Measurements from ENCODE around the gene COL15A1.

The COL15A1 gene

GRCh38 chr9:98917746-98918487 is 25.8 kb upstream of the COL15A1 start:
- no peak for DNase-seq

GRCh38 chr9:98921732-98922131 is 22.0 kb upstream of the COL15A1 start:
- no peak for DNase-seq

- DNase-seq: no peak
These were observed 20.8 kb upstream of the COL15A1 start for GRCh38 chr9:98922721-98923435.

GRCh38 chr9:98923451-98924123 is 20.1 kb upstream of the COL15A1 start:
- no peak for DNase-seq

GRCh38 chr9:98924946-98925820 is 18.5 kb upstream of the COL15A1 start:
- no peak for DNase-seq

- DNase-seq: no peak
These were observed 17.8 kb upstream of the COL15A1 start for GRCh38 chr9:98925956-98926355.

- no peak for DNase-seq
These were observed 16.0 kb upstream of the COL15A1 start for GRCh38 chr9:98927724-98928123.

GRCh38 chr9:98929071-98929470 is 14.6 kb upstream of the COL15A1 start:
- DNase-seq: no peak

- DNase-seq: no peak
These were observed 13.8 kb upstream of the COL15A1 start for GRCh38 chr9:98929895-98930341.

GRCh38 chr9:98930792-98931191 is 12.9 kb upstream of the COL15A1 start:
- no peak for DNase-seq

GRCh38 chr9:98931600-98932389 is 11.9 kb upstream of the COL15A1 start:
- DNase-seq: no peak

- DNase-seq: no peak
These were observed 10.5 kb upstream of the COL15A1 start for GRCh38 chr9:98933185-98933584.

GRCh38 chr9:98933890-98934289 is 9.8 kb upstream of the COL15A1 start:
- DNase-seq: no peak

- DNase-seq: no peak
These were observed 8.6 kb upstream of the COL15A1 start for GRCh38 chr9:98935071-98935505.

- no peak for DNase-seq
These were observed 3.4 kb upstream of the COL15A1 start for GRCh38 chr9:98940276-98940675.

- no peak for DNase-seq
These were observed 1.7 kb upstream of the COL15A1 start for GRCh38 chr9:98941946-98942523.

- DNase-seq: no peak
These were observed 613 bp upstream of the COL15A1 start for GRCh38 chr9:98942906-98943681.

- no peak for DNase-seq
These were observed 488 bp downstream of the COL15A1 start for GRCh38 chr9:98944057-98944733.

GRCh38 chr9:98944734-98945074 is 997 bp downstream of the COL15A1 start:
- DNase-seq: no peak

- DNase-seq: no peak
These were observed 5.9 kb downstream of the COL15A1 start for GRCh38 chr9:98949565-98949964.

All from CD4-positive, alpha-beta T cell treated with Interleukin-1 beta for 1 hour (primary cell).